Thoracic aorta (tissue), 2 donors: ENCODE results near the gene PAFAH1B2. TPM values are rescaled to one million over a fixed set of nuclear protein-coding genes. Genes with fewer than 3 reads are reported as not detected.

Experiments used
- ATAC-seq: fragments of 150-250 bp; one replicate; pipeline ENCODE4 v1.8.0; 2017; ENCODE audit warnings: low read depth; ENCODE audit not compliant: insufficient number of reproducible peaks, low FRiP score
- DNase-seq: peaks from one replicate; pipeline ENCODE4 v3.0.0-alpha.2; 2020; ENCODE audit warnings: low spot score
- H3K27ac ChIP-seq, 2 donors: fragments of 200-600 bp; sonication (generic); 1 replicate in 1 of 2; 2 replicates in 1 of 2; pipeline ENCODE4 v1.5.1; 2016; ENCODE audit warnings: mild to moderate bottlenecking in 2 of 2, moderate library complexity in 2 of 2
- H3K27me3 ChIP-seq: fragments of 200-600 bp; sonication (generic); replicated peaks from 2 replicates; pipeline ENCODE4 v1.6.0; 2016; ENCODE audit warnings: mild to moderate bottlenecking; ENCODE audit not compliant: insufficient read depth
- H3K36me3 ChIP-seq: fragments of 200-600 bp; sonication (generic); one replicate; pipeline ENCODE4 v1.5.1; 2016
- H3K4me1 ChIP-seq, 2 donors: fragments of 200-600 bp; sonication (generic); 1 replicate in 1 of 2; 2 replicates in 1 of 2; pipeline versions ENCODE4 v1.5.1 to v1.6.0; 2016; ENCODE audit warnings: low read depth in 2 of 2, mild to moderate bottlenecking in 1 of 2; ENCODE audit not compliant: control insufficient read depth in 1 of 2
- H3K4me3 ChIP-seq: fragments of 200-600 bp; sonication (generic); 2 replicates; pipeline ENCODE4 v1.5.1; 2016; ENCODE audit warnings: mild to moderate bottlenecking
- H3K9me3 ChIP-seq: fragments of 200-600 bp; sonication (generic); 2 replicates; pipeline ENCODE4 v1.5.1; 2016
- total RNA-seq, 2 donors: library from RNA; depleted of rRNA; stranded (reverse); fragments of >200 nt; gene quantifications; one replicate each; pipeline versions ENCODE4 v1.1.0 to v1.2.3, GENCODE V29; 2016
- TF ChIP-seq, protein P1 (sequence below): fragments of 200-600 bp; sonication (generic); IDR thresholded peaks from one replicate; pipeline ENCODE4 v1.5.1; 2019; ENCODE audit warnings: antibody characterized with exemption

The PAFAH1B2 gene
- total RNA-seq, 2 donors from 2014 or later = 66.3 to 75.8 TPM

- H3K4me1 ChIP-seq = peaks cover 0 to 7% of the 10 kb centered on the region in 2 donors
- no peak overlapping the region for H3K27ac ChIP-seq
- ATAC-seq (no peak), DNase-seq (no peak)
- no peaks in the 10 kb centered on the region for H3K9me3 ChIP-seq
- no peak overlapping the region for H3K4me3 ChIP-seq
- peaks cover 37% of the 10 kb centered on the region for H3K36me3 ChIP-seq
- no peaks in the 10 kb centered on the region for H3K27me3 ChIP-seq
- TF ChIP-seq, protein P1, sequence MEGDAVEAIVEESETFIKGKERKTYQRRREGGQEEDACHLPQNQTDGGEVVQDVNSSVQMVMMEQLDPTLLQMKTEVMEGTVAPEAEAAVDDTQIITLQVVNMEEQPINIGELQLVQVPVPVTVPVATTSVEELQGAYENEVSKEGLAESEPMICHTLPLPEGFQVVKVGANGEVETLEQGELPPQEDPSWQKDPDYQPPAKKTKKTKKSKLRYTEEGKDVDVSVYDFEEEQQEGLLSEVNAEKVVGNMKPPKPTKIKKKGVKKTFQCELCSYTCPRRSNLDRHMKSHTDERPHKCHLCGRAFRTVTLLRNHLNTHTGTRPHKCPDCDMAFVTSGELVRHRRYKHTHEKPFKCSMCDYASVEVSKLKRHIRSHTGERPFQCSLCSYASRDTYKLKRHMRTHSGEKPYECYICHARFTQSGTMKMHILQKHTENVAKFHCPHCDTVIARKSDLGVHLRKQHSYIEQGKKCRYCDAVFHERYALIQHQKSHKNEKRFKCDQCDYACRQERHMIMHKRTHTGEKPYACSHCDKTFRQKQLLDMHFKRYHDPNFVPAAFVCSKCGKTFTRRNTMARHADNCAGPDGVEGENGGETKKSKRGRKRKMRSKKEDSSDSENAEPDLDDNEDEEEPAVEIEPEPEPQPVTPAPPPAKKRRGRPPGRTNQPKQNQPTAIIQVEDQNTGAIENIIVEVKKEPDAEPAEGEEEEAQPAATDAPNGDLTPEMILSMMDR = no peak
Observed at GRCh38 chr11:117159892-117160291, 15.8 kb downstream of the PAFAH1B2 start.

DNA sequence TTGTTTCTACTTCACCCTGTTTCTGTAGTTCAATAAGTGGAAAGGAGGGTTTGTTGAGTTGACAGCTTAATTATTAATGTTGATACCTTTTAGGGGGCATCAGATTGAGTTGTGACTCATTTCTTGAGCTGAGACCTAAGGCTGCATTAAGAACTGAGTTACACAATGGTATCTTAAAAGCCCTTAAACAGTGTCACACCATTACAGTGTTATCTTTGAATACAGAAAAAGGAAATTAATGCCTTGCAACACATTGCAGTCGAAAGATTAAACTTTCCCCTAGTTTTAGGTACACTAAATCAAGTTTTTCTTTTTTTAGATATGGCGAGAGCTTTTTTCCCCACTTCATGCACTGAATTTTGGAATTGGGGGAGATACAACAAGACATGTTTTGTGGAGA, 16.7 kb downstream of the PAFAH1B2 start:
- Histone ChIP-seq H3K4me1 (peaks cover 0 to 3% of the 10 kb centered on the region in 2 donors), H3K27ac (no peak overlapping the region), H3K4me3 (no peak overlapping the region), H3K9me3 (no peaks in the 10 kb centered on the region), H3K36me3 (peaks cover 41% of the 10 kb centered on the region), H3K27me3 (no peaks in the 10 kb centered on the region)
- DNase-seq (no peak), ATAC-seq (no peak)
- TF ChIP-seq, protein P1 = no peak

- TF ChIP-seq, protein P1 = no peak
- no peak for DNase-seq
- H3K4me1 ChIP-seq = no peaks in the 10 kb centered on the region
- no peaks in the 10 kb centered on the region for H3K27me3 ChIP-seq
- peaks cover 57% of the 10 kb centered on the region for H3K36me3 ChIP-seq
- no peak overlapping the region for H3K27ac ChIP-seq
- H3K9me3 ChIP-seq = no peaks in the 10 kb centered on the region
- ATAC-seq = no peak
- no peak overlapping the region for H3K4me3 ChIP-seq
Observed at GRCh38 chr11:117166491-117166890, 22.4 kb downstream of the PAFAH1B2 start.

- no peak overlapping the region for H3K4me3 ChIP-seq
- no peaks in the 10 kb centered on the region for H3K9me3 ChIP-seq
- no peak for DNase-seq
- H3K27me3 ChIP-seq = no peaks in the 10 kb centered on the region
- H3K27ac ChIP-seq = no peak overlapping the region
- peaks cover 26% of the 10 kb centered on the region for H3K36me3 ChIP-seq
- no peak for ATAC-seq
- no peaks in the 10 kb centered on the region for H3K4me1 ChIP-seq
- TF ChIP-seq, protein P1 = no peak
Observed at GRCh38 chr11:117169736-117170135, 25.6 kb downstream of the PAFAH1B2 start.

DNA sequence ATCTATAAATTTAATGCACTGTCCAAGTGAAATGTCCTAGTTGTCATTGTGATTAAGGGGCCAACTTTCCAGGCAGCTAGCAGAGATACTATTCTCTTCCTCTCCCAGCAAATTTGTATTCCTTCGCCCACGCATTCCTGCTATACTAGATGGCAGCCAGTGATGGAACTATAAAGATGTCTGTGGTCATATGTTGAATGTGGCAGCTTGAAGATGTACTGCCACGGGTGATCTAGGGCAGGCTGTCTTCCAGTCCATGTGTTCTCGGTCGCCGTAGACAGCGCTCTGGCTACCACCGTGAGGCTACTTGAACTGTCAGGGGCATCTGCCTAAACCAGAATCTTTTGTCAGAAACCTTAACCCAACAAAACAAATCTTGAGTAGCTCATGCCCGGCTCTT, 26.1 kb downstream of the PAFAH1B2 start:
- Histone ChIP-seq H3K4me3 (no peak overlapping the region), H3K27me3 (no peaks in the 10 kb centered on the region), H3K36me3 (peaks cover 26% of the 10 kb centered on the region), H3K4me1 (no peaks in the 10 kb centered on the region), H3K9me3 (no peaks in the 10 kb centered on the region), H3K27ac (no peak overlapping the region)
- TF ChIP-seq, protein P1 = no peak
- ATAC-seq (no peak), DNase-seq (no peak)
